HG03521 (cell line): ENCODE measurements around the gene NOP58.
A peak's percentile ranks its signal among the peaks of the same experiment; 100 is the strongest.
"Not testable (repeated sequence)": the region's sequence is repeated elsewhere in the genome, so short reads cannot be mapped to it uniquely, and the experiment has no call there.

Experiments used
- ATAC-seq: cut with Tn5 transposase; IDR thresholded peaks from one replicate; pipeline ENCODE4 v1.9.1; 2021; ENCODE audit warnings: mild to moderate bottlenecking, moderate library complexity; ENCODE audit not compliant: unreplicated experiment

Gene NOP58, protein sequence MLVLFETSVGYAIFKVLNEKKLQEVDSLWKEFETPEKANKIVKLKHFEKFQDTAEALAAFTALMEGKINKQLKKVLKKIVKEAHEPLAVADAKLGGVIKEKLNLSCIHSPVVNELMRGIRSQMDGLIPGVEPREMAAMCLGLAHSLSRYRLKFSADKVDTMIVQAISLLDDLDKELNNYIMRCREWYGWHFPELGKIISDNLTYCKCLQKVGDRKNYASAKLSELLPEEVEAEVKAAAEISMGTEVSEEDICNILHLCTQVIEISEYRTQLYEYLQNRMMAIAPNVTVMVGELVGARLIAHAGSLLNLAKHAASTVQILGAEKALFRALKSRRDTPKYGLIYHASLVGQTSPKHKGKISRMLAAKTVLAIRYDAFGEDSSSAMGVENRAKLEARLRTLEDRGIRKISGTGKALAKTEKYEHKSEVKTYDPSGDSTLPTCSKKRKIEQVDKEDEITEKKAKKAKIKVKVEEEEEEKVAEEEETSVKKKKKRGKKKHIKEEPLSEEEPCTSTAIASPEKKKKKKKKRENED

DNA sequence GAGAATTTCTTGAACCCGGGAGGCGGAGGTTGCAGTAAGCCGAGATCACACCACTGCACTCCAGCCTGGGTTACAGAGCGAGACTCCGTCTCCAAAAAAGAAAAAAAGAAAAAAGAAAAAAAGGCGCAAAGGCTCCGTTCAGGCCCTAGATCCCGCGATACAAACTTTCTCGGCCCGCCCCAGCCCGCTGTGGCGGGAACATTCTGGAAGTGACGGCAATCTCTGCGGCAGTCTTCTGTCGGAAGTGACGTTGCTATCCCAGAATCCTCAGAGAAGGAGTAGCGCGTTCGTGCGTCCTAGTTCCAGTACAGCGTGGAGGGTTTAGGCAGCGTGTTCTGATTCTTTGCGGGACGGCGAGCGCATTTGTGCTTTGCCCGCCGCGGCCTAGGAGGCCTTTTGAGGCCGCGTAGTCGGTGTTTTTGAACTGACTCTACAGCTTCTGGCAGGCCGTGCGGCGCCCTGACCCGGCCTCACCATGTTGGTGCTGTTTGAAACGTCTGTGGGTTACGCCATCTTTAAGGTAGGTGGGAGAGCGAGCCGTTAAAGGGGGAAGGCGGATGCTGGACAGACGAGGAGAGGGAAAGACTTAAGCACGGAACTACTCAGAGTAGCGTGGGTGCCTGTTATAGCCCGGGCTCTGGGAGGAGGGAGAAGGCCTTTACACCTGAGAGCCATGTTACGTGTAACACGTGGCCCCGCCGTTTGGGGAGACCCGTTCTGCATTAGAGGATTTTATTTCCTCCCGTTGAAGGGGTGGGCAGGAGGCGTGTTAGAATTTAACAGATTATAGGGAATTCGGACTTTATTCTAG is at the start of gene NOP58:
TSS of gene NOP58 (plus strand) at position 297 of the 811 bp plus-strand sequence. CDS start at position 476, 179 bp downstream.
- peak; percentile 75 for ATAC-seq

DNA sequence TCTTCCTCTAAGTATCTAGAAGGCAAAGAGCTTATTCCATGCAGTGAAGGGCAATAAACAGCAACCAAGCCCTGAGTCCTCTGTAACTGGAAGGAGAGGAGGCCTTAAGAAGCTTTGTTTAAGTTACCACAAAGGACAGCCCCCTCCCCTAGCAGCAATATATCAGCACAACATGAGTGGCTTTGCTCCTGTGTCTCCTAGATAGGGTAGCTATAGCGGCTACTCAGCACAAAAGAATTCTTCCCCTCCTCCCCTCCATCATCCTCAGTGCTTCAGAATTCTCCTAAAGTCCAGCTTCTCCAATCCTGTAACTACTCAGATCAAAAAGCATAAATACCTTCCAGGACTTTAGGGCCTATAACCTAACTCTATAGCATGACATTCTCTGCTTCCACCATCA is 43.7 kb upstream of the NOP58 start:
- no peak for ATAC-seq

DNA sequence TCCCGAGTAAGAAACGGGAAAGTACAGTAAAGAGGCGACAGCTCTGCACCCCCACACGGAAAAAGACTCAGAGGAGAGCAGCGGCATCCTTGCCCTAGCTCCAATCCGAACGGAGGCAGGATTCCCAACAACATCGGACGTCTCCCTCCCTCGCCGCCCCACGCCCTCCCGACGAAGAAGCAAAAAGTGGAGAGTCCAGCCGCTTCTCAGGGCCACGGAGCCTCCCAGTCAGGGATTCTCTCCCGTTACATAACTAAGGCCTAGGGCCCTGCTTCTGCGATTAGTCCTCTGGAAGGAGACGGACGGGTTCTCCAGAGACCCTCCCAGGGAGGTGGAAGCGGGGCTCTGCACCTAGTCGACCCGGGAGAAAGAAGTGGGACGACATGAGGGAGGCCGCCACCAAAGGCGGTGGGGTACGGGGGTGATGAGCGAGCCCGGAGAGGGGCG is 27.8 kb upstream of the NOP58 start:
- peak; percentile 38 for ATAC-seq

DNA sequence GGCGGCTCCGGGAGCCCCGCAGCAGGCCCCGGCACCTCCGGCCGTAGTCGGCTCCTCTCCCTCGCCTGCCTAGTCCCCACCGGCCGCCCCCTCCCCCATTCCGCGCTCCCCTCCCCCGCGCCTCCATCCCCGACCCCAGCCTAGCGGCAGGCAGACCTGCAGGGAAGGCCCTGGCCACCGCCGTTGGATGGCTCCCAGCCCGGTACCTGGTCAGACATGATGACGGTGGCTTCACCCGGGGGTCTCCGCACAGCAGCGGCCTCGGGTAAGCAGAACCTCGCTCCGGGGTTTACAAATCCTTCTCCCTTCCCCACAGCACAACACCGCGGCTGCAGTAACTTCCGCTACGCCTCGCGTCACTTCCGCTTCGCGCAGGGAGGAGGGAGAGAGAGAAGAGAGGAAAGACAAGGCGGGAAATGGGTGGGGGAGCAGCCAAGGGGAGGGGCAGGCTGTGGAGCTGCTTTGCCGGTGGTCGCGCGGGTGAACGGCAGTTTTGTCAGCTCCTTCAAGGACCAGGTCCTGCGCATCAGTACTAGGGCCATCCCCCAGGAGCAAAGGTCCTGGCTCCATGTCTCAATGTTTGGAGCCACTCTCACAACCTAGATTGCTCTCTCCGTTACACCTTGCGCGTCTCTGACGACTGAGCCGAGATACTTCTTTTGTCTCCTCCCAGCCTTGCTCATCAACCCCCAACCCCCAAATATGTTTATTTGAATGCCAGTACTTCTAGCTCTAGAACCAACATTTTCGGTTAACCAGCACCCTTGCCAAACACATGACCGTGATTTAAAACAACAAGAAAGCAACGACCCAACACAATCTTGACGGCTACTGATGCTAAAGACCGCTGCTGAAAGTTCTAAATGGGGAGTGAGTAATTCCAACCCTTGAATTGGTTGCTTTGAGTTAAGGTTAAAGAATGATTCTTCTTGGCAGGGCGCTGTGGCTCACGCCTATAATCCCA is 27.0 kb upstream of the NOP58 start, which contains the start of gene SUMO1:
TSS of gene SUMO1 (minus strand) at position 364 of the 964 bp plus-strand sequence. CDS start at position 218, 146 bp downstream.
- ATAC-seq = peak; percentile 93

DNA sequence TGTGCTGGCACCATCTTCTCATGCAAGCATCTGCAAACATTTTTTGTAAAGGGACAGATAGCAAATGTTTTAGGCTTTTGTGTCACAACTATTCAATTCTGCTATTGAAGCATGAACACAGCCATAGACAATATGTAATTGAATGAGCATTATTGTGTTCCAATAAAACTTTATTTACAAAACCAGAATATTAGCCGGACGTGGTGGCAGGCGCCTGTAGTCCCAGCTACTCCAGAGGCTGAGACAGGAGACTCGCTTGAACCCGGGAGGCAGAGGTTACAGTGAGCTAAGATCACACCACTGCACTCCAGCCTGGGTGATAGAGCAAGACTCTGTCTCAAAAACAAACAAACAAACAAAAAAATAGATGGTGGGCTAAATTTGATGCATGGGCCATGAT is 17.9 kb upstream of the NOP58 start:
- not testable (repeated sequence) for ATAC-seq

DNA sequence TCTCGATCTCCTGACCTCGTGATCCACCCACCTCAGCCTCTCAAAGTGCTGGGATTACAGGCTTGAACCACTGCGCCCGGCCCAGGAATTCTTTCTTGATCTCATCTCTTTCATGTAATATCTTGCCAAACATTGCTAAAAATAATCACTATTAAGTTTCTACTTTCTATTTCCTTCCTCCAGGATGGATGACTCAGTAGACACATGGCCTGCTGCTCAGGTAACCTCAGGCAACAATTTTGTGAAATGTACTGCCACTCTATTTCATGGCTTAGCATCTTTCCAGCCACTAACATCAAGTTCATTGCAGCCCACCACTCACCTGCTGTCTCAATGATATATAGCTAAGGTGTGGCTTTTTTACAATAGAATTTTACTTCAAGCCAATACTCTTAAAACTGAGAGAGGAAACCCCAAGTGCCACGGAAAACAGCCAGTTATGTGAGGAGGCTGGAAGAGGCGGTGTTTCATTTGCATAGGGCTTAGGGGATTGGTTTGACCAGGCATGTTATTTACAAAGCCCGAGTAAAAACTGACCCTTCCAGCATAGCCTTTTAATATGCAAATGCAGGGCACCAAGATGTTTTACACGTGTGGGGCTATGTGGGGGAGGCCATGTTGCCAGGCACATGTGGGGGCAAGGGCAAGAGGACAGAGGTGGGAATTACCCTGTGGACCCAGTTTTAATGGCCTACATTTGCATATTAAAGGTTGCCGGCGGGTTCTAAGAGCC is 15.9 kb upstream of the NOP58 start:
- no peak for ATAC-seq

DNA sequence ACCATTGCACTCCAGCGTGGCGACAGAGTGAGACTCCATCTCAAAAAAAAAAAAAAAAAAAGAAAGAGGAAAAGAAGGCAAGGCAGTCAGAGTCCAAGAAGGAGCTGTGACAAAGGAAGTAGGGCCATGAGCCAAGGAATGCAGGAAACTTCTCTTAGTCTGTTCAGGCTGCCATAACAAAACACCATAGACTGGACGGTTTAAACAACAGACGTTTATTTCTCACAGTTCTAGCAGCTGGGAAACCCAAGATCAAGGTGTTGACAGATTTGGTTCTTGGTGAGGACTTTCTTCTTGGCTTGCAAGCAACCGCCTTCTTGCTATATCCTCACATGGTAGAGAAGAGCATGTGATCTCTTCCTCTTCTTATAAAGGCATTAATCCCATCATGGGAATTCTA is 14.1 kb upstream of the NOP58 start:
- no peak for ATAC-seq

DNA sequence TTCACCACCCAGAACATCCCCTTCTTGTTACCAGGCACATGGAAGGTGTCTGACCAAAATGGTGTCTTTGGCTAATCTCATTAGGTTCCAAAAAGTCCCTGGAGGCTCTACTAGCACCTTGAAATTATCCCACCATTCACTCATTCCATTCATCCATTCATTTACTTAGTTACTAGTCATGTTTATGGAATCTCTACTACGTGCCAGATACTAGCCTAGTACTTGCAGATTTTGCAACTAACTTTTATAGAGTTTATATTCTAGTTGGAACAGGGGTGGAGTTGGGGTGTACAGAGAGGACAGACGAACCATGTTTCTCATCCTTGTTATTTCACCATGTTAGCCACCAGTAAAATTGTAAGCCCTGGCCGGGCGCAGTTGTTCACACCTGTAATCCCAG is 4.0 kb upstream of the NOP58 start:
- ATAC-seq = no peak

DNA sequence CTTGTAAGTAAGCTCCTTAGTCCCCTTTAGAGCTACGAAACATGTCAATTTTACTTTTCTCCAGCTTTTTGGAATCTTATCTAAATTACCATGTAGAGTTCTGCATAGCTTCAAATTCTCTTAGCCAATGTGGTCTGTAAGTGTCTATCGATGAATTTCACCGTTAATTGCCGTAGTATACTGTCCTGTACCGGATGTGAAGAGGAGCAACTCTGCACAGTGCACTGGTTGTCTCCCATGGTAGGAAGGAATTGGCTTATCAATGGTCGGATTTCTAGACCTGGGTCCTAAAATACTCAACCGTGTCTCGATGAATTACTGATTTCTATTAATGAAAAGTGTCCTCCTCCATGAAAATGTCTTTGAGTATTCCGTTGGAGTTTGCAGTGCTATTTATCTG is 1.9 kb downstream of the NOP58 start:
- ATAC-seq = no peak

DNA sequence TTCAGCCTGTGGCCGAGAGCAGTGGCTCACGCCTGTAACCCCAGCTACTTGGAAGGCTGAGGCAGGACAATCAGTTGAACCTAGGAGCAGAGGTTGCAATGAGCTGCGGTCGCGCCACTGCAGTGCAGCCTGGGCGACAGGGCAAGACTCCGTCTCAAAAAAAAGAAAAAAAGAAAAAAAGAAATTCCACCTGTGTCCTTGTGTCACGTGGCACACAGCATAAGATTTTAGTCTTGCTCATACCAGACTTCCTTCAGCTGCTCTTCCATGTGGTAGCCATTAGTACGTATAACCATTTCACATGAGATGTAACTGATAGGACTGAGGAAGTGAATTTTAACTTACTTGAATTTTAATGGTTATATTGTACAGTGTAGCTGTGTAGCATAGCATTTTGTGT is 4.0 kb downstream of the NOP58 start:
- no peak for ATAC-seq

DNA sequence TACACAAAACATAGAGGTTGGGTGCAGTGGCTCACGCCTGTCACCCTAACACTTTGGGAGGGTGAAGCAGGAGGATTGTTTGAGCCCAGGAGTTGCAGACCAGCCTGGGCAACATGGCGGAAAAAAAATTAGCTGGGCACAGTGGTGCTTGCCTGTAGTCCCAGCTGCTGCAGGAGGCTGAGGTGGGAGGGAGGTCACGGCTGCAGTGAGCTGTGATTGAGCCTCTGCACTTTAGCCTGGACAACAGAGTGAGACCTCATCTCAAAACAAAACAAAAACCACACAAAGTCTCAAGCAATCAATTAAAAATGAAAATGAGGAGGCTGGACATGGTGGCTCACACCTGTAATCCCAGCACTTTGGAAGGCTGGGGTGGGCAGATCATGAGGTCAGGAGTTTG is 4.9 kb downstream of the NOP58 start:
- ATAC-seq = no peak

DNA sequence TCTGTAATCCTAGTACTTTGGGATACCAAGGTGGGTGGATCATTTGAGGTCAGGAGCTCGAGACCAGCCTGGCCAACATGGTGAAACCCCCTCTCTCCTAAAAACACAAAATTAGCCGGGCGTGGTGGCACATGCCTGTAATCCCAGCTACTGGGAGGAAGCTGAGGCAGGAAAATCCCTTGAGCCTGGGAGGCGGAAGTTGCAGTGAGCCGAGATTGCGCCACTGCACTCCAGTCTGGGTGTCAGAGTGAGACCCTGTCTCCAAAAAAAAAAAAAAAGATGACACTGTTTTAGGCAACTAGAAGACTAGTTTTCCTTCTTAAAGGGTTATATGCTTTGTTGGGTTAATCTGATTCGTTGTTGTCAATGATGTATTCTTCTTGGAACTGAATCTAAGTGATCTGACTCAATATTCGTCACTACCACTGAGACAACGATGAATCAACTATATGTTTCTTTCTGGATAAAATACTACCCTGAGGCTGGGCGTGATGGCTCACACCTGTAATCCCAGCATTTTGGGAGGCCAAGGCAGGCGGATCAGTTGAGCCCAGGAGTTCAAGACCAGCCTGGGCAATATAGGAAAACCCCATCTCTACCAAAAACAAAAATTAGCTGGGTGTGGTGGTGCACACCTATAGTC is 10.6 kb downstream of the NOP58 start:
- not testable (repeated sequence) for ATAC-seq

DNA sequence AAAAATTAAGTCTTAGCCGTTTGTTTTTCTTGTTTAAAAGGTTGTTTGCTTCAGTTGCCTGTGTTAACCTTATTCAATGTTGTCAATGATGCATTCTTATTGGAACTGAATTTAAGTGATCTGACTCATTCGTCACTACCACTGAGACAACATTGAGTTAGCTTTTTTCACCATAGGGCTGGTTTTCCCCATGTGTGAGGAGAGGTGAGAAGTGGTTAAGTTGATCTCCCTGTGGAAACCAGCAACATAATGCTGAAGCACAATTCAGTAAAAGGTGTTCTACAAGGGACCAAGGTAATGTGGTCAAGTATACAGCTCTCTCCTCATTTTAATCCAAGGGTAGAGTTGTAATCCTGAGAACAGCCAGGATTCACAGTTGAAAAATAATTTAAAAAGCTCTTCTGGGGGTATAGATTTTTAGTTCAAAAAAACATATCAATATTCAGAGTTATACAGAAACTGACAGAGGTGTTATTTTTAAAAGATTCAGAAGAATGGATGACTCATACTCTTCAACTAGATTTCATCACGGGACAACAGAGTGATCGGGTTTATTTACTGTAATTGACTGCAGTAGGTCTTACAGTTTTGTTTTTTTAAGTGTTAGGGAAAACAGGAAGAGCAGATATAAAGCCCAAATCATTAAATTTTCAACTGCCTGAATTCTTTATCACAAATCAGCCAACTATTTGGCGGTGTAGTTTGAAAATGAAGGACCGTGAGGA is 12.6 kb downstream of the NOP58 start:
- no peak for ATAC-seq

DNA sequence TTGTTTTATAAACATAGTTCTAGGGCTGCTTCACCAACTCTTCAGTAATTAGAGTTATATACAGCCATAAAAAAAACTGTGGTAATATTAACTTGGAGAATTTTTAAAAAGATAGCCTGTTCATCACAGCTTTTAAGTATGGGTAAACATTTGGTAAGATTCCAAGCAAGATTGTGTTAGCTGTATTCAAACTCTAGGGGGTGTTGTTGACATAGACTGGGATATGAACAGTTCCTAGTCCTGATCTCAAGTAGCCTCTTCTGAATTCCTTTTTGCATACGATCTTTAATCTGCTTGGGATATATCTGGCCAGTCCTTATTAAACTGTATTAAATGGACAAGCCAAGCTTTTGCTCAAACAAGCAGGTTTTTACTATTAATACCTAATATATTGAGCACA is 13.4 kb downstream of the NOP58 start:
- ATAC-seq = no peak

DNA sequence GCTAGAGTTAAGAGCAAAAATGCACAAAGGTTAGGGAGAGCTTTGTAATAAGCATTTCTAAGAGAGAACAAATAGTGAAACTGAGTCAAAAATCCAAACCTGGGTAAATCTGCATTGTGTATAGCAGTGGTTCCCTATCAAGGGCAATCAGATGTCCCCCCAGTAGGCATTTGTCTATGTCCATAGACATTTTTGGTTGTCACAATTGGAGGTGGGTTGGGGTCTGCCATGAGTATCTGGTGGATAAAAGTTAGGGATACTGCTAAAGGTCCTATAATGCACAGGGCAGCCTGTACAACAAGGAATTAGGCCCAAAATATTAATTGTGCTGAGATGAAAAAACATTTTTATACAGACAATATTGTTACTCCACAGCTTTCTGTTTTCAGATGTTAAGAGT is 21.0 kb downstream of the NOP58 start:
- ATAC-seq = no peak

DNA sequence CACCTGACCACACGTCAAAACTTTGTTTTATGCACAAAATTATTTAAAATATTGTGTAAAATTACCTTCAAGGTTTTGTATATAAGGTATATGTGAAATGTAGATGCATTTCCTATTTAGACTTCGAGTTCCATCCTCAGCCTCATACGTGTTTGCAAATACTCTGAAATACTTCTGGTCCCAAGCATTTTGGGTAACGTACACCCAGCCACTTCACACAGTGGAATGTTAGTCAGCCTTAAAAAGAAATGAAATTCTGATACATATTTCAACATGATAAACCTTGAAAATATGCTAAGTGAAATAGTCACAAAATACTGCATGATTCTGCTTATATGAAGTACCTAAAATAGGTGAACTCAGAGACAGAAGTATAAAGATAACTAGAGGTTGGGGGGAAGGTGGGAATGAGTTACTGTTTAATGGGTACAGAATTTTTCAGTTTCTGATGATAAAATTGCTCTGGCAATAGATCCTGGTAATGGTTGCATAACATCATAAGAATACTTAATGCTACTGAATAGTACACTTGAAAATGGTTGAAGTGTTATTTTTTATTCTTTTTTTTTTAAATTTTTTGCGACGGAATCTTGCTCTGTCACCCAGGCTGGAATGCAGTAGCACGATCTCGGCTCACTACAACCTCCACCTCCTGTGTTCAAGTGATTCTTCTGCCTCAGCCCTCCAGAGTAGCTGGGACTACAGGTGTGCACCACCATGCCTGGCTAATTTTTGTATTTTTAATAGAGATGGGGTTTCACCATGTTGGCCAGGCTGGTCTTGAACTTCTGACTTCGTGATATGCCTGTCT is 24.0 kb downstream of the NOP58 start:
- no peak for ATAC-seq

DNA sequence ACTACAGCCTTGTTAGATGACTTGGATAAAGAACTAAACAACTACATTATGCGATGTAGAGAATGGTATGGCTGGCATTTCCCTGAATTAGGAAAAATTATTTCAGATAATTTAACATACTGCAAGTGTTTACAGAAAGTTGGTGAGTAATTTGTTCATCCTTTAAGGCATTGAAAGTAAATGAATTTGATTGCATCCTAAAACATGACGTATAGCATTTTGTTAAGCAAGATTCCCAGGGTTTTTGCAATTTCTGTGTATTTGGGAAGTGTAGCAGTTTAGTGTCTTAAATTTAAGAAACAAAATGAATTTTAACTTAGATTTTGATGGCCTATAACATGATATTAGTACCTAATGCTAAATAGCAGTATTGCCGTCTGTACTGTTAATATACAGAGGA is 24.8 kb downstream of the NOP58 start:
- no peak for ATAC-seq

DNA sequence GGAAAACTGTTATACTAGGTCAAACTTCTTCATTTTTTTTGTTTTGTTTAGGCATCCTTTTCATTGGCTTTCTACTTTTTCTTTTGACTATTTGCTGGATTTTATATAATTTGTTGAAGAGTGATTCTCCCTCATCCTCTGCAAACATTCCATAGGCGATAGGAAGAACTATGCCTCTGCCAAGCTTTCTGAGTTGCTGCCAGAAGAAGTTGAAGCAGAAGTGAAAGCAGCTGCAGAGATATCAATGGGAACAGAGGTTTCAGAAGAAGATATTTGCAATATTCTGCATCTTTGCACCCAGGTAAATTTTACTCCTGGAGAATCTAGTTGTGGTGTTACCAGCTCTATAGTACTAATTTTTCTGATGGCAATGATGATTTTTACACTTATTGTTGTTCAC is 25.4 kb downstream of the NOP58 start:
- ATAC-seq = no peak
